SU-DHL-6 (cell line): ENCODE measurements around the gene LHX4.

Experiments used
- CTCF ChIP-seq: fragments of 200-600 bp; sonication (generic); IDR thresholded peaks from one replicate; pipeline ENCODE4 v1.5.1; 2017; ENCODE audit warnings: antibody characterized with exemption, mild to moderate bottlenecking, low read length, moderate library complexity; ENCODE audit not compliant: insufficient read depth, poor library complexity, severe bottlenecking
- EZH2phosphoT487 ChIP-seq: fragments of 200-600 bp; sonication (generic), shearing (Covaris generic); conservative IDR thresholded peaks from 2 replicates; pipeline ENCODE4 v1.6.1; 2018; ENCODE audit warnings: mild to moderate bottlenecking, antibody characterized with exemption, low read length, moderate library complexity, mixed read lengths

DNA sequence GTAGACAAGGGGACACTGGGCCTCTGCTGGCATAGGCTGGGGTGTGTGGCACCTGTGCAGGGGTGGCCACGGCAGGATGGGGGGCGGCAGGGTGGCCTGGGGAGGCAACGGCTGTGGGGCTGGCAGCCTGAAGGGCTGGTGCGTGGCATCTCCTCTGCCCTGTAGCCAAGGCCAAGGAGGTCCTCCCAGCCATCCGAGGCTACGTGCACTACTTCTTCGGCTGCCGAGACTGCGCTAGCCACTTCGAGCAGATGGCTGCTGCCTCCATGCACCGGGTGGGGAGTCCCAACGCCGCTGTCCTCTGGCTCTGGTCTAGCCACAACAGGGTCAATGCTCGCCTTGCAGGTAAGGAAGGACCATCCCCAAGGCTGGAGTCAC lies 36.0 kb upstream of the LHX4 start:
- TF ChIP-seq CTCF = no peak
- TF ChIP-seq EZH2phosphoT487 = no peak
